Endothelial cell of umbilical vein (primary cell): ENCODE measurements around the gene ZBTB21. TPM values are rescaled to one million over a fixed set of nuclear protein-coding genes. Genes with fewer than 3 reads are reported as not detected.
A peak's percentile ranks its signal among the peaks of the same experiment; 100 is the strongest.

Experiments
- BruUV-seq: library from RNA; stranded (reverse); fragments of 400-500 nt; replicated peaks from 2 replicates; lab custom pipeline; 2021; lab: Mats Ljungman, UMichigan
- CTCF ChIA-PET: fragments of 300-600, 350-600 bp; sonication (Branson Sonifier 250); formaldehyde crosslinking; loops from one replicate; lab custom pipeline; 2021; ENCODE audit warnings: antibody characterized with exemption, inconsistent platforms; lab: Charles Lee
- POLR2A ChIA-PET: fragments of 300-600, 350-600 bp; sonication (Branson Sonifier 250); formaldehyde crosslinking; loops from one replicate; lab custom pipeline; 2021; ENCODE audit warnings: antibody characterized with exemption, inconsistent platforms; lab: Charles Lee
- DNase-seq: peaks from one replicate; pipeline ENCODE4 v3.0.0-alpha.2; 2011; ENCODE audit warnings: low read depth, low spot score
- FAIRE-seq: peaks from 2 replicates; lab custom pipeline; 2011; peaks lifted over from hg19 to GRCh38; lab: Jason Lieb, UNC
- H2AFZ ChIP-seq: 2 replicates; pipeline ENCODE4 v1.6.0; 2012; ENCODE audit warnings: low read depth, low read length, control low read depth, inconsistent platforms
- H3K27ac ChIP-seq: 2 replicates; pipeline ENCODE4 v1.5.1; 2011; ENCODE audit warnings: low read depth, mild to moderate bottlenecking, control low read depth, low read length, moderate library complexity; ENCODE audit not compliant: insufficient read depth
- H3K27me3 ChIP-seq, 2 experiments: 2 replicates each; pipeline versions ENCODE4 v1.6.0 to v1.6.1; 2011; ENCODE audit warnings: low read length in 2 of 2, mixed read lengths in 1 of 2; ENCODE audit not compliant: control insufficient read depth in 2 of 2, insufficient read depth in 2 of 2
- H3K36me3 ChIP-seq, 2 experiments: 2 replicates in 1 of 2; 3 replicates in 1 of 2; pipeline ENCODE4 v1.5.1; 2011; ENCODE audit warnings: low read length in 2 of 2, mild to moderate bottlenecking in 1 of 2, moderate library complexity in 1 of 2; ENCODE audit not compliant: control insufficient read depth in 2 of 2, insufficient read depth in 2 of 2; ENCODE audit errors: extremely low read depth in 1 of 2
- H3K4me1 ChIP-seq: 3 replicates; pipeline ENCODE4 v1.5.1; 2011; ENCODE audit warnings: mild to moderate bottlenecking, low read length; ENCODE audit not compliant: control insufficient read depth, insufficient read depth; ENCODE audit errors: extremely low read depth
- H3K4me2 ChIP-seq: 2 replicates; pipeline ENCODE4 v1.6.1; 2011; ENCODE audit warnings: low read length, control low read depth, mixed read lengths; ENCODE audit not compliant: insufficient read depth
- H3K4me3 ChIP-seq, 3 experiments: fragments of 200-600 bp in 1 of 3; sonication (generic), shearing (Covaris generic) in 1 of 3; replicated peaks in 1 of 3; 2 replicates each; pipeline ENCODE4 v1.5.1; 2011 to 2016; ENCODE audit warnings: control low read depth in 3 of 3, low read length in 3 of 3, mild to moderate bottlenecking in 2 of 3, inconsistent platforms in 1 of 3, low read depth in 1 of 3, moderate library complexity in 1 of 3; ENCODE audit not compliant: insufficient read depth in 1 of 3
- H3K79me2 ChIP-seq: 2 replicates; pipeline ENCODE4 v1.6.0; 2012; ENCODE audit warnings: low read length, inconsistent platforms; ENCODE audit not compliant: control insufficient read depth, insufficient read depth
- H3K9ac ChIP-seq: replicated peaks from 2 replicates; pipeline ENCODE3; 2011; ENCODE audit warnings: low read length, control low read depth; ENCODE audit not compliant: insufficient read depth; ENCODE audit errors: extremely low read depth
- H3K9me1 ChIP-seq: replicated peaks from 3 replicates; pipeline ENCODE4 v1.6.0; 2011; ENCODE audit warnings: mild to moderate bottlenecking, low read length; ENCODE audit not compliant: control insufficient read depth, insufficient read depth; ENCODE audit errors: extremely low read depth
- H3K9me3 ChIP-seq: replicated peaks from 2 replicates; pipeline ENCODE4 v1.5.1; 2012; ENCODE audit warnings: low read length, inconsistent platforms; ENCODE audit not compliant: control insufficient read depth, insufficient read depth
- H4K20me1 ChIP-seq: replicated peaks from 2 replicates; pipeline ENCODE3; 2011; ENCODE audit warnings: mild to moderate bottlenecking, low read length; ENCODE audit not compliant: control insufficient read depth, insufficient read depth; ENCODE audit errors: extremely low read depth
- CTCF ChIP-seq, 2 donors: IDR thresholded peaks; 1 replicate in 1 of 2; 2 replicates in 1 of 2; pipeline ENCODE4 v1.5.1; 2011; ENCODE audit warnings: low read length in 2 of 2, mild to moderate bottlenecking in 2 of 2, moderate library complexity in 2 of 2, control low read depth in 1 of 2, inconsistent platforms in 1 of 2, low read depth in 1 of 2; ENCODE audit not compliant: insufficient read depth in 1 of 2; ENCODE audit errors: extremely low read depth in 1 of 2
- GATA2 ChIP-seq: IDR thresholded peaks from 2 replicates; pipeline ENCODE4 v1.7.0; 2011; ENCODE audit warnings: low read depth, mild to moderate bottlenecking, moderate library complexity, mixed read lengths, low read length; ENCODE audit not compliant: insufficient read length, insufficient read depth
- JUN ChIP-seq: IDR thresholded peaks from 2 replicates; pipeline ENCODE4 v1.6.1; 2011; ENCODE audit warnings: borderline replicate concordance, low read depth; ENCODE audit not compliant: insufficient read length, insufficient read depth
- POLR2A ChIP-seq: IDR thresholded peaks from 2 replicates; pipeline ENCODE4 v1.6.1; 2012; ENCODE audit warnings: low read depth, mild to moderate bottlenecking, control low read depth, low read length
- dilution Hi-C: fragments of 300-500 bp; cut with MboI; formaldehyde crosslinking; loops from one replicate; pipeline ENCODE4 v1.15.0; 2019; ENCODE audit warnings: low sequenced_read_pairs; ENCODE audit not compliant: extremely low pct_ligation_motif_present
- intact Hi-C: fragments of 100-400 bp; cut with micrococcal nuclease; formaldehyde crosslinking; loops from one replicate; pipeline ENCODE4 v1.10.0; 2022
- polyA plus RNA-seq, 4 experiments: library from polyadenylated mRNA; depleted of rRNA in 3 of 4; stranded (reverse) in 3 of 4; unstranded in 1 of 4; fragments of >200 nt; gene quantifications; 2 replicates each; pipeline versions ENCODE4 v1.2.1 to v1.2.3, GENCODE V29; 2011 to 2012; ENCODE audit warnings: missing spikeins in 1 of 4
- total RNA-seq: library from RNA; stranded (reverse); gene quantifications from 2 replicates; pipeline ENCODE4 v1.2.3, GENCODE V29; 2021

ZBTB21 gene
- total and polyA plus RNA-seq, 2 donors (not counting 3 experiments of a cell fraction or from before 2014, with no cell fraction given): 2.8 to 12.4 TPM

GRCh38 chr21:42041246-42041645, 31.1 kb upstream of the ZBTB21 start:
- dilution Hi-C loops: no loop called here

More at GRCh38 chr21:42041246-42041645, 31.1 kb upstream of the ZBTB21 start:
- Histone ChIP-seq H3K79me2 (no peaks in the 10 kb centered on the region), H3K4me2 (no peak overlapping the region), H3K4me1 (peaks cover 5% of the 10 kb centered on the region), H2AFZ (no peak overlapping the region), H3K9ac (no peak overlapping the region), H3K9me3 (no peaks in the 10 kb centered on the region), H3K36me3 (no peaks in the 10 kb centered on the region), H3K9me1 (no peaks in the 10 kb centered on the region), H3K27ac (peak overlapping the region; percentile 65), H4K20me1 (no peaks in the 10 kb centered on the region), H3K4me3 (no peak overlapping the region), H3K27me3 (no peaks in the 10 kb centered on the region)
- DNase-seq: no peak
- ChIA-PET POLR2A (no interaction called here), CTCF (interaction anchor here (1.3 kb wide), 1 partner anchor 66 kb away, joined by 3 read pairs; no protein-coding TSS in a partner anchor)
- BruUV-seq: no TSS peak
- FAIRE-seq: no peak
- TF ChIP-seq POLR2A: no peak
- TF ChIP-seq GATA2: no peak
- no peak for TF ChIP-seq CTCF (IDR thresholded peaks at IDR 0.05; ENCODE audit: extremely low read depth in 1 of 2, insufficient read depth in 1 of 2, low read depth in 1 of 2, low read length in 2 of 2)
- no peak for TF ChIP-seq JUN
- intact Hi-C loops: no loop called here
